Breast epithelium (tissue), 4 donors: ENCODE data around the gene SNX30. TPM values are rescaled to one million over a fixed set of nuclear protein-coding genes. Genes with fewer than 3 reads are reported as not detected.

Experiments
- DNase-seq, 2 donors: peaks; one replicate each; pipeline ENCODE4 v3.0.0-alpha.2; 2019; ENCODE audit warnings: low spot score in 2 of 2
- H3K27ac ChIP-seq, 2 donors: fragments of 200-600 bp; sonication (generic) in 1 of 2; one replicate each; pipeline ENCODE4 v1.5.1; 2016 to 2019; ENCODE audit warnings: mild to moderate bottlenecking in 1 of 2
- H3K27me3 ChIP-seq, 2 donors: fragments of 200-600 bp; sonication (generic) in 1 of 2; one replicate each; pipeline versions ENCODE4 v1.5.1 to v1.6.0; 2017 to 2019; ENCODE audit warnings: control low read depth in 1 of 2, mild to moderate bottlenecking in 1 of 2
- H3K36me3 ChIP-seq: fragments of 200-600 bp; one replicate; pipeline ENCODE4 v1.5.1; 2019
- H3K4me1 ChIP-seq, 2 donors: fragments of 200-600 bp; sonication (generic); one replicate each; pipeline ENCODE4 v1.5.1; 2016 to 2019; ENCODE audit warnings: control low read depth in 1 of 2
- H3K4me3 ChIP-seq, 3 donors: fragments of 200-600 bp; sonication (generic); 1 replicate in 2 of 3; 2 replicates in 1 of 3; pipeline ENCODE4 v1.5.1; 2016 to 2019; ENCODE audit warnings: mild to moderate bottlenecking in 3 of 3, moderate library complexity in 2 of 3
- H3K9me3 ChIP-seq, 2 donors: fragments of 200-600 bp; sonication (generic) in 1 of 2; one replicate each; pipeline ENCODE4 v1.5.1; 2016 to 2019; ENCODE audit warnings: control low read depth in 1 of 2
- CTCF ChIP-seq, 3 donors: fragments of 450-650 bp; IDR thresholded peaks; one replicate each; pipeline ENCODE4 v1.5.1; 2016 to 2017; ENCODE audit warnings: antibody characterized with exemption in 3 of 3, mild to moderate bottlenecking in 3 of 3, moderate library complexity in 3 of 3
- POLR2A ChIP-seq: fragments of 450-650 bp; IDR thresholded peaks from one replicate; pipeline ENCODE4 v1.6.1; 2016; ENCODE audit warnings: antibody characterized with exemption, mild to moderate bottlenecking, moderate library complexity
- POLR2AphosphoS5 ChIP-seq, 3 donors: sonication (generic); formaldehyde crosslinking; IDR thresholded peaks; one replicate each; pipeline ENCODE4 v1.6.1; 2017; ENCODE audit warnings: antibody characterized with exemption in 3 of 3
- intact Hi-C: fragments of 100-400 bp; cut with DNase I; formaldehyde crosslinking; loops from one replicate; pipeline ENCODE4 v1.15.1; 2023; ENCODE audit warnings: low total_unique reads
- total RNA-seq, 3 donors: library from RNA; depleted of rRNA; stranded (reverse); fragments of >200 nt; gene quantifications; one replicate each; pipeline ENCODE4 v1.1.0, GENCODE V29; 2016

Gene SNX30
- total RNA-seq, 3 donors from 2014 or later: 15.2 to 18.7 (median 16.4) TPM

GRCh38 chr9:112786829-112787520 is 36.4 kb downstream of the SNX30 start:
- H3K36me3 ChIP-seq: no peaks in the 10 kb centered on the region
- TF ChIP-seq POLR2A: no peak
- no peak for TF ChIP-seq POLR2AphosphoS5 (IDR thresholded peaks at IDR 0.05)
- TF ChIP-seq CTCF (IDR thresholded peaks at IDR 0.05): no peak
- H3K9me3 ChIP-seq: no peaks in the 10 kb centered on the region
- no peak for DNase-seq
- intact Hi-C loops: no loop called here
- H3K27ac ChIP-seq: no peak overlapping the region
- no peaks in the 10 kb centered on the region for H3K27me3 ChIP-seq
- H3K4me1 ChIP-seq: no peaks in the 10 kb centered on the region
- no peak overlapping the region for H3K4me3 ChIP-seq

DNA sequence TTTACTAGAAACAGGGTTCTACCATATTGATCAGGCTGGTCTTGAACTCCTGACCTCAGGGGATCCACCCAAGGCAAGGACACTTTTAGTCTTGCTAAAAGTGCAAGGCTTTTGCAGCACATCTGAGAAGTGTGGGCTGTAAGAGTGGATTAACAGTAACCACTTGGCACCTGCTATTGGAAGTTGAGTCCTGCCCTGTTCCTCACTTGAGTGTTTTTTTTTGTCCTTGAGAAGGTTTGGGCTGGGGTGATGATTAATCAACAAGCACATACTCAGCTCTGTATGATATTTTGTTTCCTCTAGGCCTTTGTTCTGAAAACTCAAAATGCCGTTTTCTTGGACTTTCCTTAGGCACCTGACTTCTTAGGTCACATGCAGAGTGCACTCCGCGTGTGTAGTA is 37.4 kb downstream of the SNX30 start:
- Histone ChIP-seq H3K4me3 (no peak overlapping the region), H3K27ac (no peak overlapping the region), H3K27me3 (no peaks in the 10 kb centered on the region), H3K9me3 (no peaks in the 10 kb centered on the region), H3K4me1 (no peaks in the 10 kb centered on the region), H3K36me3 (no peaks in the 10 kb centered on the region)
- intact Hi-C loops: no loop called here
- no peak for TF ChIP-seq POLR2A
- TF ChIP-seq POLR2AphosphoS5 (IDR thresholded peaks at IDR 0.05): no peak
- no peak for TF ChIP-seq CTCF (IDR thresholded peaks at IDR 0.05)
- no peak for DNase-seq

GRCh38 chr9:112789473-112789872 is 38.9 kb downstream of the SNX30 start:
- H3K27ac ChIP-seq: no peak overlapping the region
- no peaks in the 10 kb centered on the region for H3K4me1 ChIP-seq

DNA sequence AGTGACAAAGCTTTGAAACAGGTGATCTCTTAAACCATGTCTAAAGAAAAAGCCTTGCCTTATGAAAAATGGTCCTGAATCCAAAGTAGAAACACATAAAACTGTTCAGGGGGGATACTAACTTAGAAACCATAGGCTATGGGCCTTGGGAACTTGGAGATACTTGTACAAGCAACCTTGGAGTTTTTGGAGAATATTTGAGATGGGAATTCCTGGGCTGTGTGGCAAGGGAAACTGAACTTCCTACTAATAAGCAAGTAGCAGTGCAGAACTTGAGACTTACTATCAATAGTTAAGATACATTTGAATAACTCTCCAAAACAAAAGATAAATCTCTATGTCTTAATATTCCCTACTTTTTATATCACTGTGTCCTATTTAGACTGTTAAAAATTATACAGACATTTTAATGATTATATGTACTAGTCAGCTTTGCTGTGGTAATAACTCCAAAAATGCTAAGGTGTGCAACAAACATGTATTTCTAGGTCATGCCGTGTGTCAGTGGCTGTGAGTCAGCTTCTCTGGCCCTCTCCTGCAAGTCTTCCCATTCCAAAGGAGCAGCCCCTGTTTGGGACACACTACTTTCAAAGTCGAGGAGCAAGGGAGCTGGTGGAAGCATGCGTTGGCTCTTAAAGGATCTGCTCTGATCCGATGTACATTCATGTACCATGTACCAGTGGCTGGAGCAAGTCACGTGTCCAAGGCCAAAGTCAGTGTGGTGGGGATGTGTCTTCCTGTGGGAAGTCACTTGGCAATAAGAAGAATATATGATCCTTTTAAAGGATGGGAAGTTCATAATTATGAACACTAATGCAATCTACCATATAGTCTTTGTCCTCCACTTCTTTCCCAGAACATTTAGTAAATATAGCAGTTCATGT is 39.6 kb downstream of the SNX30 start:
- no peak for DNase-seq
- intact Hi-C loops: no loop called here
- H3K27me3 ChIP-seq: no peaks in the 10 kb centered on the region
- H3K27ac ChIP-seq: no peak overlapping the region
- no peaks in the 10 kb centered on the region for H3K9me3 ChIP-seq
- H3K36me3 ChIP-seq: no peaks in the 10 kb centered on the region
- H3K4me1 ChIP-seq: no peaks in the 10 kb centered on the region
- no peak overlapping the region for H3K4me3 ChIP-seq
- TF ChIP-seq POLR2A: no peak
- no peak for TF ChIP-seq POLR2AphosphoS5 (IDR thresholded peaks at IDR 0.05)
- no peak for TF ChIP-seq CTCF (IDR thresholded peaks at IDR 0.05)

More at GRCh38 chr9:112789473-112789872, 38.9 kb downstream of the SNX30 start:
- TF ChIP-seq CTCF (IDR thresholded peaks at IDR 0.05) (no peak), POLR2A (no peak), POLR2AphosphoS5 (IDR thresholded peaks at IDR 0.05) (no peak)
- Histone ChIP-seq H3K9me3 (no peaks in the 10 kb centered on the region), H3K36me3 (no peaks in the 10 kb centered on the region), H3K4me3 (no peak overlapping the region), H3K27me3 (no peaks in the 10 kb centered on the region)
- no peak for DNase-seq
- intact Hi-C loops: no loop called here

GRCh38 chr9:112792670-112793069 is 42.1 kb downstream of the SNX30 start:
- Histone ChIP-seq H3K36me3 (no peaks in the 10 kb centered on the region), H3K4me1 (no peaks in the 10 kb centered on the region), H3K27ac (no peak overlapping the region), H3K27me3 (no peaks in the 10 kb centered on the region), H3K9me3 (no peaks in the 10 kb centered on the region), H3K4me3 (no peak overlapping the region)
- no peak for DNase-seq
- intact Hi-C loops: no loop called here
- TF ChIP-seq POLR2AphosphoS5 (IDR thresholded peaks at IDR 0.05) (no peak), CTCF (IDR thresholded peaks at IDR 0.05) (no peak), POLR2A (no peak)
